ENCODE results near the gene RPP14. TPM values are rescaled to one million over a fixed set of nuclear protein-coding genes. Genes with fewer than 3 reads are reported as not detected.

Gene RPP14
- polyA plus RNA-seq, 2 of the 4 experiments (the other 2 are of a cell fraction), result 13.2 to 21.5 TPM

DNA sequence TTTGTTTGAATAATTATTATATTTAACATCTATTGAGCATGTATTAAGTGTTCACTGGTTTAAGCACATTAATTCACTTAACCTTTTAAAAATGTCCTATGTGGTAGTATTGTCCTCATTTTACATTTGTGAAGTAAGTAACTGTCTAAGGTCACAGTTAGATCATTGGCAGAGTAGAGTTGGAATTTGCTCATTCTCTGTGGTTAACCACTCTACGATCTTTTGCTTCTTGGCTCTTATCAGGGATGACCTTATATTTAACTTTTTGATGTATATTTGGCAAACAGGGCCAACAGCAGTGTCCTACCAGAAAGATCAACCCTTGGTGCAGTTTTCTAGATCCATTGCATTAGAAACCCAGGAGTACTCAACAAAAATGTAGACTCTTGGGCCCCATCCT, 60.7 kb downstream of the RPP14 start:
- Histone ChIP-seq H3K9me3 (no peaks in the 10 kb centered on the region), H3K4me3 (no peak overlapping the region), H3K4me2 (no peak overlapping the region), H3K27ac (no peak overlapping the region), H3K4me1 (no peaks in the 10 kb centered on the region)
- TF ChIP-seq PHF8 (IDR thresholded peaks at IDR 0.05; ENCODE audit: borderline replicate concordance, low read depth) (no peak), CBX2 (IDR thresholded peaks at IDR 0.05; ENCODE audit: borderline replicate concordance, low read depth) (no peak), TFCP2L1 (CRISPR knock-in tag; IDR thresholded peaks at IDR 0.05) (no peak), HDAC2 (IDR thresholded peaks at IDR 0.05) (no peak), BHLHE40 (IDR thresholded peaks at IDR 0.05; ENCODE audit: low read depth, low read length) (no peak), MAX (IDR thresholded peaks at IDR 0.05) (no peak), RNF2 (IDR thresholded peaks at IDR 0.05; ENCODE audit: borderline replicate concordance, low read depth) (no peak), EHF (CRISPR knock-in tag; IDR thresholded peaks at IDR 0.05) (no peak), ELK1 (IDR thresholded peaks at IDR 0.05; ENCODE audit: low read depth, low read length) (no peak), CHD2 (IDR thresholded peaks at IDR 0.05; ENCODE audit: low read length, partially characterized antibody) (no peak), JUN (IDR thresholded peaks at IDR 0.05) (no peak), SMC3 (IDR thresholded peaks at IDR 0.05) (no peak), FOSB (CRISPR knock-in tag; IDR thresholded peaks at IDR 0.05) (no peak)
- TF ChIP-seq, protein P1, sequence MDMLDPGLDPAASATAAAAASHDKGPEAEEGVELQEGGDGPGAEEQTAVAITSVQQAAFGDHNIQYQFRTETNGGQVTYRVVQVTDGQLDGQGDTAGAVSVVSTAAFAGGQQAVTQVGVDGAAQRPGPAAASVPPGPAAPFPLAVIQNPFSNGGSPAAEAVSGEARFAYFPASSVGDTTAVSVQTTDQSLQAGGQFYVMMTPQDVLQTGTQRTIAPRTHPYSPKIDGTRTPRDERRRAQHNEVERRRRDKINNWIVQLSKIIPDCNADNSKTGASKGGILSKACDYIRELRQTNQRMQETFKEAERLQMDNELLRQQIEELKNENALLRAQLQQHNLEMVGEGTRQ (IDR thresholded peaks at IDR 0.05), result no peak
- ChIA-PET POLR2A (no interaction called here), CTCF (no interaction called here)
- ATAC-seq (no peak), DNase-seq (ENCODE audit: low read depth in 1 of 2, low spot score in 1 of 2) (no peak), FAIRE-seq (no peak)
- WGBS (ENCODE audit: missing lambda C conversion rate), result 82% methylated on average over 1 of the region's 1 CpG

GRCh38 chr3:58369038-58369437, 63.0 kb downstream of the RPP14 start:
- CTCF ChIA-PET, result interaction anchor here (0.9 kb wide), 1 partner anchor 10 kb away, joined by 3 read pairs; no protein-coding TSS in a partner anchor
- no peak for ATAC-seq

More at GRCh38 chr3:58369038-58369437, 63.0 kb downstream of the RPP14 start:
- H3K4me1 ChIP-seq, result no peaks in the 10 kb centered on the region
- FAIRE-seq (no peak), DNase-seq (ENCODE audit: low read depth in 1 of 2, low spot score in 1 of 2) (no peak)
- H3K4me3 ChIP-seq, result no peak overlapping the region
- H3K27ac ChIP-seq, result no peak overlapping the region
- TF ChIP-seq NPAS2 (CRISPR knock-in tag; IDR thresholded peaks at IDR 0.05; ENCODE audit: borderline replicate concordance) (no peak), ZNF302 (CRISPR knock-in tag; IDR thresholded peaks at IDR 0.05) (no peak), KDM5A (IDR thresholded peaks at IDR 0.05) (no peak), CHD2 (IDR thresholded peaks at IDR 0.05; ENCODE audit: low read length, partially characterized antibody) (no peak), BHLHE40 (IDR thresholded peaks at IDR 0.05; ENCODE audit: low read depth, low read length) (no peak), CEBPB (IDR thresholded peaks at IDR 0.05) (no peak), POLR2AphosphoS2 (conservative IDR thresholded peaks at IDR 0.05; ENCODE audit: low read length) (no peak), GATA3 (IDR thresholded peaks at IDR 0.05; ENCODE audit: borderline replicate concordance) (no peak), NR3C1 (IDR thresholded peaks at IDR 0.05) (no peak), EHF (CRISPR knock-in tag; IDR thresholded peaks at IDR 0.05) (no peak), ESRRA (IDR thresholded peaks at IDR 0.05; ENCODE audit: borderline replicate concordance, low read length) (no peak), CBX8 (IDR thresholded peaks at IDR 0.05) (no peak)
- TF ChIP-seq, protein P2, sequence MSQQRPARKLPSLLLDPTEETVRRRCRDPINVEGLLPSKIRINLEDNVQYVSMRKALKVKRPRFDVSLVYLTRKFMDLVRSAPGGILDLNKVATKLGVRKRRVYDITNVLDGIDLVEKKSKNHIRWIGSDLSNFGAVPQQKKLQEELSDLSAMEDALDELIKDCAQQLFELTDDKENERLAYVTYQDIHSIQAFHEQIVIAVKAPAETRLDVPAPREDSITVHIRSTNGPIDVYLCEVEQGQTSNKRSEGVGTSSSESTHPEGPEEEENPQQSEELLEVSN (IDR thresholded peaks at IDR 0.05; ENCODE audit: borderline replicate concordance, low read depth), result no peak
- TF ChIP-seq, protein P3, sequence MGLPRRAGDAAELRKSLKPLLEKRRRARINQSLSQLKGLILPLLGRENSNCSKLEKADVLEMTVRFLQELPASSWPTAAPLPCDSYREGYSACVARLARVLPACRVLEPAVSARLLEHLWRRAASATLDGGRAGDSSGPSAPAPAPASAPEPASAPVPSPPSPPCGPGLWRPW (IDR thresholded peaks at IDR 0.05), result no peak
- no peak overlapping the region for H3K4me2 ChIP-seq
- POLR2A ChIA-PET, result no interaction called here
- WGBS (ENCODE audit: missing lambda C conversion rate), result 71% methylated on average over 1 of the region's 1 CpG
- no peaks in the 10 kb centered on the region for H3K9me3 ChIP-seq

Small RNA genes within 50 kb of the gene (small RNA-seq; reads per million reads assigned to genes)
- gene AC098479.1, result 0 reads per million in 6 experiments

Other genes with a start within 250 kb of the RPP14 start
- 0.19 TPM in 1 of 2 replicates, not detected in the other for gene DNASE1L3, start 95.3 kb upstream of the RPP14 start, polyA plus RNA-seq (2011; rRNA removed)
- gene DNASE1L3, start 95.3 kb upstream of the RPP14 start, polyA plus RNA-seq (2017; fragmentation: RNase III; extraction: RNeasy Plus Mini Kit Qiagen cat#74134 plus additional on column Dnase treatment), result not detected in 3 replicates
- 10.1 and 13.8 TPM in 2 replicates for gene ABHD6, start 68.5 kb upstream of the RPP14 start, polyA plus RNA-seq (2011; rRNA removed)
- gene ABHD6, start 68.5 kb upstream of the RPP14 start, polyA plus RNA-seq (2017; fragmentation: RNase III; extraction: RNeasy Plus Mini Kit Qiagen cat#74134 plus additional on column Dnase treatment), result 5.7 to 6.6 TPM (median 6.0 TPM) in 3 replicates
- gene HTD2, start 275 bp downstream of the RPP14 start, polyA plus RNA-seq (2011; rRNA removed), result 7.8 and 8.4 TPM in 2 replicates
- gene HTD2, start 275 bp downstream of the RPP14 start, polyA plus RNA-seq (2017; fragmentation: RNase III; extraction: RNeasy Plus Mini Kit Qiagen cat#74134 plus additional on column Dnase treatment), result 3.9 to 4.9 TPM (median 4.6 TPM) in 3 replicates
- gene PXK, start 26.6 kb downstream of the RPP14 start, polyA plus RNA-seq (2011; rRNA removed), result 10.4 and 10.5 TPM in 2 replicates
- gene PXK, start 26.6 kb downstream of the RPP14 start, polyA plus RNA-seq (2017; fragmentation: RNase III; extraction: RNeasy Plus Mini Kit Qiagen cat#74134 plus additional on column Dnase treatment), result 4.1 to 4.6 TPM (median 4.4 TPM) in 3 replicates
- 97.7 and 113 TPM in 2 replicates for gene PDHB, start 127.6 kb downstream of the RPP14 start, polyA plus RNA-seq (2011; rRNA removed)
- 76.9 to 83.4 TPM (median 82.0 TPM) in 3 replicates for gene PDHB, start 127.6 kb downstream of the RPP14 start, polyA plus RNA-seq (2017; fragmentation: RNase III; extraction: RNeasy Plus Mini Kit Qiagen cat#74134 plus additional on column Dnase treatment)
- 24.4 and 24.5 TPM in 2 replicates for gene KCTD6, start 185.9 kb downstream of the RPP14 start, polyA plus RNA-seq (2011; rRNA removed)
- 7.8 to 8.5 TPM (median 8.1 TPM) in 3 replicates for gene KCTD6, start 185.9 kb downstream of the RPP14 start, polyA plus RNA-seq (2017; fragmentation: RNase III; extraction: RNeasy Plus Mini Kit Qiagen cat#74134 plus additional on column Dnase treatment)
- 23.2 and 35.2 TPM in 2 replicates for gene ACOX2, start 230.9 kb downstream of the RPP14 start, polyA plus RNA-seq (2011; rRNA removed)
- 3.7 to 4.9 TPM (median 4.8 TPM) in 3 replicates for gene ACOX2, start 230.9 kb downstream of the RPP14 start, polyA plus RNA-seq (2017; fragmentation: RNase III; extraction: RNeasy Plus Mini Kit Qiagen cat#74134 plus additional on column Dnase treatment)